Activated CD4-positive, alpha-beta T cell treated with anti-CD3 and anti-CD28 coated beads, Interleukin-2, amount 10 ng/mL, durations not matched to agents 7 days and 5 days (primary cell): ENCODE measurements around the gene WASL. TPM values are rescaled to one million over a fixed set of nuclear protein-coding genes. Genes with fewer than 3 reads are reported as not detected.
A peak's percentile ranks its signal among the peaks of the same experiment; 100 is the strongest.
"Not testable (repeated sequence)": the region's sequence is repeated elsewhere in the genome, so short reads cannot be mapped to it uniquely, and the experiment has no call there.

Experiments
- CTCF ChIA-PET: fragments of 350-600 bp; sonication (Branson Sonifier 250); formaldehyde crosslinking; loops from one replicate; lab custom pipeline; 2021; ENCODE audit warnings: antibody characterized with exemption; lab: Charles Lee
- POLR2A ChIA-PET: fragments of 350-600 bp; sonication (Branson Sonifier 250); formaldehyde crosslinking; loops from one replicate; lab custom pipeline; 2021; ENCODE audit warnings: antibody characterized with exemption; lab: Charles Lee
- DNase-seq: peaks from one replicate; pipeline ENCODE4 v3.0.0-alpha.2; 2020
- H3K27ac Mint-ChIP-seq: one replicate; pipeline ENCODE4 v1.8.0; 2021; ENCODE audit warnings: mild to moderate bottlenecking, moderate library complexity, mixed read lengths
- H3K27me3 Mint-ChIP-seq: one replicate; pipeline ENCODE4 v1.8.0; 2021; ENCODE audit warnings: mixed read lengths
- H3K36me3 Mint-ChIP-seq: one replicate; pipeline ENCODE4 v1.8.0; 2021; ENCODE audit warnings: low read depth, mixed read lengths
- H3K4me1 Mint-ChIP-seq: one replicate; pipeline ENCODE4 v1.8.0; 2021; ENCODE audit warnings: mixed read lengths
- H3K4me3 Mint-ChIP-seq: one replicate; pipeline ENCODE4 v1.8.0; 2021; ENCODE audit warnings: mild to moderate bottlenecking, moderate library complexity, mixed read lengths
- H3K9me3 Mint-ChIP-seq: one replicate; pipeline ENCODE4 v1.8.0; 2021; ENCODE audit warnings: mixed read lengths
- total RNA-seq, 2 experiments: library from RNA; stranded (reverse); gene quantifications; one replicate each; pipeline ENCODE4 v1.2.3, GENCODE V29; 2021

Gene WASL
- total RNA-seq, 2 experiments from 2014 or later, result 6.2 to 7.7 TPM

DNA sequence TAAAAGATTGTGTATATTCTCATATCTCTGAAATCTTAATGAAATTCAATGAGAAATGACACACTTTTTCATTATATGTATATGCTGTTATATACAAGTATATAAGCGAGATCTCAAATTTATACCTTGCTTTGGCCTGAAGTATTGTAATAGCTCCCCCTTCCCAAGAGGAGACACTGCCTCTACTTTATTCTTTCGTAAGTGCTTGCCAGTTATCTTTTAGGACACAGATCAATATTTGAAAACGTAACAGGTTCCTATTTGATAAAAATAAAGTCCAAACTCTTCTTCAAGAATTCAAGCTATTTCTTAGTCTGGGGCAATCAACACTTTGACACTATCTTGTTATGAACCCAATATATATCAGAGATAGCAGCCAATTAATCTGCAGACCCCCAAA is 24.9 kb downstream of the WASL start:
- Mint-ChIP-seq H3K4me1 (peaks cover 39% of the 10 kb centered on the region), H3K36me3 (peaks cover 12% of the 10 kb centered on the region), H3K9me3 (peaks cover 2% of the 10 kb centered on the region), H3K4me3 (no peak overlapping the region), H3K27me3 (no peaks in the 10 kb centered on the region), H3K27ac (no peak overlapping the region)
- ChIA-PET CTCF (interaction anchor here (1.0 kb wide), 1 partner anchor 87 kb away, joined by 3 read pairs; no protein-coding TSS in a partner anchor), POLR2A (no interaction called here)
- no peak for DNase-seq

DNA sequence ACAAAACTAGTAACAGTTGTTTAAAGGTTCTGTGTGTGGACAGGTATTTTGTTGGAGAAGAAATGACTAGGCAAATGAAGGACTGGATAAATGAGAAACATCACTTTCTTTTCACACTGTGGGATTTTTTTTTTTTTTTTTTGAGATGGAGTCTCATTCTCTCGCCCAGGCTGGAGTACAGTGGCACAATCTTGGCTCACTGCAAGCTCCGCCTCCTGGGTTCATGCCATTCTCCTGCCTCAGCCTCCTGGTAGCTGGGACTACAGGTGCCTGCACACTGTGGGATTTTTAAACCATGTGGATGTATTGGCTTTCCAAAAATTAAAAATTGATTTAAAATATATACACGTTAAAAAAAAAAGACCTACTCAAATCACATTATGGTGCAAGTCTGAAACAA is 28.3 kb downstream of the WASL start:
- H3K27ac Mint-ChIP-seq, DNase-seq, H3K27me3 Mint-ChIP-seq, H3K9me3 Mint-ChIP-seq, H3K4me3 Mint-ChIP-seq, CTCF ChIA-PET, POLR2A ChIA-PET: not testable (repeated sequence)
- peaks cover 32% of the 10 kb centered on the region for H3K4me1 Mint-ChIP-seq
- peaks cover 14% of the 10 kb centered on the region for H3K36me3 Mint-ChIP-seq

DNA sequence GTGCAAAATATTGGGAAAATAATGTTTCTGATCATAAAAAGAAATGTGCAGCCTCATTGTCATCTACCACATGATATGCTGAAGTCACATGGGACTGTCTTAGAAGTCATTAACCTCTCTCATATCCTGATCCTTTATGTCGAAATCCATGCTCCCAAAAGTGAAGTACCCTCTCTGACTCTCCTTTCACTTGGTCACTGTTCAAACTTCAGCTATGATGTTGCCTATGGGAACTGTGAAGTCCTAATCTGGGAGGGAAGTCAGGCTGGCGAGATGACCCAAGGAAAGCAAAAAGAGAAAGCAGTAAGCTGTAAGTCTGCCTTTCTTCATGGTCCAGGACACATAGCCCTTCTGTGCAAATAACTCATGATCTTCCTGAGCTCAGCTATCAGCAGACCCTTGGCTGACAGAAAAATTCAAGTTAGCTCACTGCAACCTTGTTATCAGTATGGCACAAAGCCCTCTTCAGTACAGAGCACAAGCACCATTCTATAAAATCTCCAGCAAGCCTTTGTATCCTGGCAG is 29.5 kb downstream of the WASL start:
- CTCF ChIA-PET, result no interaction called here

DNA sequence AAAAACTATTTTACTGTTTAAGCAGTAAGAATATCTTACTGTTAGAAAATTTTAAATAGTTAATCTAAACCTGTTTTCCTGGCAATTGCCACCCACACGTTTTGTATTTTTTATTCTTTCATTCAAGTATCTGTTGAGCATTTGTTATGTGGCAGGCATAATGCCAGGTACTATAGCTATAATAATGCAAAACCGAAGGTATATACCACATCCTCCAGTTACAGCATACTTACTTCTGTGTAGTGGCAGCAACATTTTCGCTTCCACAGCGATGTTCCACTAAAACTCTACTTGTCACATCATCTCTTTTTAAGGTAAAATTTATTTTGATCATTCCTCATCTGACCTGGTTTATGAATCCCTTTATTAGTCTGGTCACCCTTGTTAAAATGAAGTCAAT is 30.0 kb downstream of the WASL start:
- H3K4me3 Mint-ChIP-seq, result peak overlapping the region; percentile 5
- POLR2A ChIA-PET, result no interaction called here
- H3K27me3 Mint-ChIP-seq, result no peaks in the 10 kb centered on the region
- peaks cover 22% of the 10 kb centered on the region for H3K36me3 Mint-ChIP-seq
- CTCF ChIA-PET, result no interaction called here
- H3K9me3 Mint-ChIP-seq, result no peaks in the 10 kb centered on the region
- peaks cover 35% of the 10 kb centered on the region for H3K4me1 Mint-ChIP-seq
- no peak for DNase-seq
- no peak overlapping the region for H3K27ac Mint-ChIP-seq

More for the DNA sequence above, 29.5 kb downstream of the WASL start:
- POLR2A ChIA-PET, result no interaction called here
- peak overlapping the region; percentile 25 for H3K27ac Mint-ChIP-seq
- H3K9me3 Mint-ChIP-seq, result no peaks in the 10 kb centered on the region
- H3K4me1 Mint-ChIP-seq, result peaks cover 35% of the 10 kb centered on the region
- peak overlapping the region; percentile 5 for H3K4me3 Mint-ChIP-seq
- DNase-seq, result no peak
- peaks cover 21% of the 10 kb centered on the region for H3K36me3 Mint-ChIP-seq
- H3K27me3 Mint-ChIP-seq, result no peaks in the 10 kb centered on the region

DNA sequence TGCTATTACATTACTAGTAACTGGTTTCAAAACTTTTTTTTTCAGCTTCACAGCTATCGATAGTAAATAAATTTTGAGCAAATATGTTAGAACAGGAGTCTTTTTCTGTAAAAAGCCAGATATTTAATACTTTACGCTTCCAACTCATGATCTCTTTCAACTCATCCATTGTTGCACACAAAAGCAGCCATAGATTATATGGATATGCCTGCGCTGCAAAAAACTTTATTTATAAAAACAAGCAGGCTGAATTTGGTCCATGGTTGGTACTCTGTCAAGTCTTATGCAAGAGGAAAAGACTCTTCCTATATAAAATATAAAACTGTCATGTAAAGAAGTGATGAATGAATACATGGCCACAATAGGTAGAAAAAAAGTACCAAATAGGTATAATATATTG is 31.1 kb downstream of the WASL start:
- H3K27ac Mint-ChIP-seq, result no peak overlapping the region
- CTCF ChIA-PET, result no interaction called here
- H3K4me1 Mint-ChIP-seq, result peaks cover 44% of the 10 kb centered on the region
- POLR2A ChIA-PET, result no interaction called here
- H3K36me3 Mint-ChIP-seq, result peaks cover 22% of the 10 kb centered on the region
- no peaks in the 10 kb centered on the region for H3K9me3 Mint-ChIP-seq
- H3K4me3 Mint-ChIP-seq, result no peak overlapping the region
- no peaks in the 10 kb centered on the region for H3K27me3 Mint-ChIP-seq
- no peak for DNase-seq

DNA sequence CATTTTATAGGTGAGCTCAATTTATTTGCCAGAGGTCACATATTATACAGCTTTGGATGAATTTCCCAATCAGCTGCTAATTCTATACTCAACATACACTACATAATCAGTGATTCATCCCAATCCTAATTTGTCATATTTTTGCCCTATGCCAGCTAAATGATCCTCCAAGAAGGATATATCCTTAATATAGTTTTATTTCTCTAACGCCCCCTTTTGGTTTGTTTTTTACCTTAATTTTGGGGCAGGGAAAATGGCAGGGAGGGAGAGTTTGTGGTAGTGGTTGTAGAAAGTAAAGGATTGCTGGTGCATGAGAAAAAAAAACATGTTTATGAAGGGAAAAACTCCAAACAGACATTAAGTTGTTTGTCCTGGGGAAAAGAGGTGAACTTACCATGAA is 31.9 kb downstream of the WASL start:
- H3K9me3 Mint-ChIP-seq, result no peaks in the 10 kb centered on the region
- DNase-seq, result no peak
- CTCF ChIA-PET, result interaction anchor here (0.6 to 1.4 kb wide), 2 partner anchors 20 to 32 kb away, joined by 3 read pairs; partner anchors contain the start of gene WASL
- no peak overlapping the region for H3K4me3 Mint-ChIP-seq
- H3K36me3 Mint-ChIP-seq, result peaks cover 22% of the 10 kb centered on the region
- H3K27me3 Mint-ChIP-seq, result no peaks in the 10 kb centered on the region
- H3K4me1 Mint-ChIP-seq, result peaks cover 52% of the 10 kb centered on the region
- no peak overlapping the region for H3K27ac Mint-ChIP-seq
- POLR2A ChIA-PET, result no interaction called here

DNA sequence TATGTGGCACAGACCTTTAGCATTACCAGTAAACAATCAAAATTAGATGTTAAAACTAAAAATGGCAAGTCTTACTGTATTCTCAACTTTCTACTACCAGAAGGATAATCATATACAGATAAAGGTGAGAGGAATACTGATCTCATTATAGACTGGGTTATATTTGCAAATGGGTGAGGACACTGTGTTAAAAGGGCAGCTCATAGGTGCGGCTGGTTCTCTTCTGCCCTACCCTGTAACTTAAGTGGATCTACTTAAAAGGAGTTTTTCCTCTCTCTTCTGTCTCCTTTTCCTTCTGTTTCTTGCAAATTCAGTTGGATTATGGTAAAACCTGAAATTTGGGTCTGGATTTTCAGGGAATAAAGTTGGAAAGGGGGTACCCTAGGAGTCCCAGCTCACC is 33.0 kb downstream of the WASL start:
- H3K27ac Mint-ChIP-seq, result no peak overlapping the region
- CTCF ChIA-PET, result interaction anchor here (1.4 kb wide), 1 partner anchor 19 kb away, joined by 3 read pairs; no protein-coding TSS in a partner anchor

DNA sequence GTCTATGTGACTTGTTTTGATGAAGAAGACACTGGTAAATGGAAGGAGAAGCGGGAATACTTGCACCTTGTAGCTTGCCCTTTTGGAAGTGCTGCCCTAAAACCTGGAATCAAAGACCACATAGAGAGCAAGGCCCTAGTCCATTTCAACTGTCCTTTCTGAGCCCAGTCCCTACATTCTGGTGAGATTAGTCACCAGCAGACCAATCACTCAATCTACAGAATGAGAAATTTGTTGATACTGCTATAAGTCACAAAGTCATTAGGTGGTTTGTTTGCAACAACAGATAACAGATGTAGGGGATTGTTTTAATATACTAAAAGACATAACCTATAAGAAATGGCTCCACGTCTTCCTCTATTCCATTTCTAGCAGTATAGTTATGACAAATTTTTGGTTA is 33.6 kb downstream of the WASL start:
- Mint-ChIP-seq H3K36me3 (peaks cover 22% of the 10 kb centered on the region), H3K27me3 (no peaks in the 10 kb centered on the region), H3K27ac (no peak overlapping the region), H3K4me3 (no peak overlapping the region), H3K4me1 (peaks cover 69% of the 10 kb centered on the region), H3K9me3 (no peaks in the 10 kb centered on the region)
- no peak for DNase-seq
- ChIA-PET CTCF (no interaction called here), POLR2A (no interaction called here)

More for the DNA sequence above, 33.0 kb downstream of the WASL start:
- DNase-seq, result no peak
- Mint-ChIP-seq H3K4me1 (peaks cover 63% of the 10 kb centered on the region), H3K36me3 (peaks cover 22% of the 10 kb centered on the region), H3K9me3 (no peaks in the 10 kb centered on the region), H3K27me3 (no peaks in the 10 kb centered on the region), H3K4me3 (no peak overlapping the region)
- POLR2A ChIA-PET, result no interaction called here

DNA sequence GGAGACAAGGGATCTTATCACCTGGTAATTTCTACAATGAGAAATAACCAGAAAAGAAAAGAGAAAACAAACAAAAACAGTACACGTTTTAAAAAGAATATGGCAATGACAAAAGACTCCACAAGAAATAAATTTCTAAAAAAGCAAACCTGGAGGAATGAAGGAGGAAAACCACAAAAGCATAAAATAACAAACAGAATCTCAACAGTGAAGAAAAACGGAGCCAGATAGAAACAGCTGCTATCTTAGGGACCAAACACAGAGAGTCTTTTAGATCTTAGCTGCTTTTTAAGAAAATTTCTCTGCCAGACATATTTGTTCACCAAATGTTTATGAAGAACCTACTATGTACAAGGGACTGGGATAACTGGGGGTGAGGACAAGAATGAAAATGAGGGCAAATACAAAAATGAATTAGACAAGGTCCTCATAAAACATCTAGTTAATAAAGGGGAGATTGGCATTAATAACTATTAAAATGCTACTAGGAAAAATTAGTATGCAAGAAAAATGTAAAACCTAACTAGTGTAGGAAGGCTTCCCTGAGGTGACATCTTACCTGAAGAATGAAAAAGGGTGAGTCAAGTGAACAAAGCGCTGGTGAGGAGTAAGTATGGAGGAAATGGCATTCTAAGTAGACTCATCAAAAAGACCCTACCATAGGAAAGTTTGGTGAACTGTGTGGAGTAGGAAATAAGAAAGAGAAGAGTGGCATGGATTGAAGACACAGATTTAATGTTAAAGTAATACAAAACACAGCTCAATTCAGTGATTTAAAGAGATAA is 34.3 kb downstream of the WASL start:
- H3K27ac Mint-ChIP-seq, result peak overlapping the region; percentile 37
- H3K4me1 Mint-ChIP-seq, result peaks cover 67% of the 10 kb centered on the region
- H3K36me3 Mint-ChIP-seq, result peaks cover 22% of the 10 kb centered on the region
- no peaks in the 10 kb centered on the region for H3K9me3 Mint-ChIP-seq
- no peaks in the 10 kb centered on the region for H3K27me3 Mint-ChIP-seq
- CTCF ChIA-PET, result no interaction called here
- POLR2A ChIA-PET, result no interaction called here
- DNase-seq, result no peak
- H3K4me3 Mint-ChIP-seq, result no peak overlapping the region

DNA sequence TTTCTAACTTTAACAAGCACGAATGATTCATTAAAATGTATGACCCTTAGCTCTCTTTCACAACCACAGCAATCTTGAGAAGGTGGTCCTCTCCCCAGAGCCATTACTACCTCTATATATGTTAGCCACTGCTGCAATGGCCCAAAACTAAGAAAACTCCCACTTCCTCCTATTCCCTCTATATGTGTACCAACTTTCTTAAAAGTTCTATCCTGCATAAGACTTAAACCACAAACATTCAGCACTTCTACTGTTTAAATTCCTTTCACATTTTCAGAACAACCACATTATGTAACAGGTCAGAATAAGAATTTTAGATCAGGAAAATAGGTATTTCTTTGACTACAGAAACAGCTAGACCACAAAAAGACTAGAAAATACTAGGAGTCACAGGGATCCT is 36.2 kb downstream of the WASL start:
- H3K36me3 Mint-ChIP-seq, result peaks cover 25% of the 10 kb centered on the region
- POLR2A ChIA-PET, result no interaction called here
- peaks cover 65% of the 10 kb centered on the region for H3K4me1 Mint-ChIP-seq
- H3K27ac Mint-ChIP-seq, result peak overlapping the region; percentile 11
- H3K9me3 Mint-ChIP-seq, result no peaks in the 10 kb centered on the region
- DNase-seq, result no peak
- no peak overlapping the region for H3K4me3 Mint-ChIP-seq
- CTCF ChIA-PET, result no interaction called here
- H3K27me3 Mint-ChIP-seq, result no peaks in the 10 kb centered on the region

DNA sequence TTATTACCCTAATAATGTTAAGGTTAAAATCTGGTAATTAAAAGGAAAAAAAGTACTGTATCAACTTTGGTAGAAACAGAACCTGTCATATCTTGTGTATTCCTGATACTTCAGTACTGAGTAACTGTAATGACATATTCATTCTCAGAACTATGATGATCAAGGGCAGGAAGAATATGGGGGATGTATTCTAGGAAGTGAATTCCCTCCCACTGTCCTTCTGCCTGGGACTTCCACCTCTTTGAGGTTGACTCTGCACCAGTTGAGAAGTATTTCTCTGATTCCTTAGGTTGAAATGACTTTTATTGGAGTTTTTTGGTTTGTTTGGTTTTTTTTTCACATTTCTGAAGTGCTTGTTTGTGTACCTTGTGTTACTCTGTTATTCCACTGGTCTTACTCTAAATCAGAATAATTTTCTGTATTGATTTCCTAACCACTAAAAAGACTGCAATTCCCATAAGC is 36.9 kb downstream of the WASL start:
- peak overlapping the region; percentile 83 for H3K27ac Mint-ChIP-seq
- POLR2A ChIA-PET, result no interaction called here
- CTCF ChIA-PET, result no interaction called here
- DNase-seq, result no peak
- H3K4me1 Mint-ChIP-seq, result peaks cover 62% of the 10 kb centered on the region
- H3K9me3 Mint-ChIP-seq, result no peaks in the 10 kb centered on the region
- peaks cover 23% of the 10 kb centered on the region for H3K36me3 Mint-ChIP-seq
- H3K27me3 Mint-ChIP-seq, result no peaks in the 10 kb centered on the region
- peak overlapping the region; percentile 57 for H3K4me3 Mint-ChIP-seq

DNA sequence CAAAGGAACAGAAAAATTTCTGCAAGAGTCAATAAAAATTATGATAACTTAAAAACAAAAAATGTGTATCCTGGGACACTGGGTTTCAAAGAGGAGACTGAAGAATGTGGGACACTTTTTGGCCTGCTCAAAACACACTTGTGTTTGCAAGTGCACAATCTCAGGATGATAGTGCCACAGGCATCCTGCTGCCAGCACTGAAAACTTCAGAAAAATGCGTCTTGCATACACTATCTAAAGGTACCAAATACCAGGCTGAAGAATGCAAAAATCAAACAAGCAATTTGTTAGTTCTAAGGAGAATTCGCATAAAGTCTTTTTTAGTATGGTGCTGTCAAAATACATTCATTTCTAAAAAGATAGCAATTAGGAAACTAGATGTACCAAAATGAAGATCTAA is 38.1 kb downstream of the WASL start:
- no peak overlapping the region for H3K27ac Mint-ChIP-seq
- no peaks in the 10 kb centered on the region for H3K27me3 Mint-ChIP-seq
- no peak overlapping the region for H3K4me3 Mint-ChIP-seq
- H3K9me3 Mint-ChIP-seq, result no peaks in the 10 kb centered on the region
- peaks cover 60% of the 10 kb centered on the region for H3K4me1 Mint-ChIP-seq
- no peak for DNase-seq
- CTCF ChIA-PET, result no interaction called here
- peaks cover 22% of the 10 kb centered on the region for H3K36me3 Mint-ChIP-seq
- POLR2A ChIA-PET, result interaction anchor here (0.7 kb wide), 1 partner anchor 11 kb away, joined by 3 read pairs; no protein-coding TSS in a partner anchor

DNA sequence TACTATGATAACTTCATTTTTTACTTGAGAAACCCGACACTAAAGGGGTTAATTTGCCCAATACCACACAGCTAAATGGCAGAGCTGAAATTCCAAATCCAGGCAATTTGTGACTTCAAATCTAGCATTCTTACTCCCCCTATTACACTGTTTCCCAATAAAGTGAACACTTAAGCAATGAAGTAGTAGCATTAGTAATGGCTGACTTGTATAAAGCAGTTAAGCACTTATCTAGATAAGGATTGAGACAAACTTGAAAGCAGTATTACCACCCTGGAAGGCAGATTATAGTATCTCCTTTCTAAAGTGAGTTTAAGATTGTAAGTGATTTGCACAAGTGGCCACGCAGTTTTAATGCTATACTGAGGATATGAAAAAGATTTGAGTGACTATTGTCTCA is 39.3 kb downstream of the WASL start:
- DNase-seq, result no peak
- Mint-ChIP-seq H3K36me3 (peaks cover 23% of the 10 kb centered on the region), H3K27me3 (no peaks in the 10 kb centered on the region), H3K4me3 (no peak overlapping the region), H3K4me1 (peaks cover 52% of the 10 kb centered on the region), H3K27ac (no peak overlapping the region), H3K9me3 (no peaks in the 10 kb centered on the region)
- POLR2A ChIA-PET, result no interaction called here
- CTCF ChIA-PET, result no interaction called here
